DMS153 treated with DMSO at 0.1 percent for 48 hours (cell line): ENCODE results near the gene PLPPR1.

ENCODE experiments used
- DNase-seq: peaks from one replicate; lab custom pipeline; 2025; ENCODE audit not compliant: unreplicated experiment; lab: John Stamatoyannopoulos, UW

PLPPR1 gene

DNA sequence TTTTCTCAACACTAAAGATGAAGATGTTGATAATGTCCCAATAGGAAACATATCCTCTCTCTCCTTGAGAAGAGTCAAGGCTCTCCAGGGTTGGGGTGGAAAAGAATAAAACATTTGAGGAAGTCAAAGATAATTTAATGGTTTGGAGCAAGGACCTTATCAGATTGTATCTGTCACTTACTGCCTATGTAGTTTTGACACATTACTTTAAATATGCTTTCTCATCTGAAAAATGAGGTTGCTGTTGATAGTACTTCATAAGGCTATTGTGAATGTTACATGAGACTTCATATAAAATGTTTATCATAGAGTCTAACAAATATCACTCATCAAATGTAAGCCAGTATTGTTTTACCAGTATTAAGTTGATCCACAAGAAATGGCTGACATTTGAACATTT lies 307.6 kb downstream of the PLPPR1 start:
- no peak for DNase-seq

DNA sequence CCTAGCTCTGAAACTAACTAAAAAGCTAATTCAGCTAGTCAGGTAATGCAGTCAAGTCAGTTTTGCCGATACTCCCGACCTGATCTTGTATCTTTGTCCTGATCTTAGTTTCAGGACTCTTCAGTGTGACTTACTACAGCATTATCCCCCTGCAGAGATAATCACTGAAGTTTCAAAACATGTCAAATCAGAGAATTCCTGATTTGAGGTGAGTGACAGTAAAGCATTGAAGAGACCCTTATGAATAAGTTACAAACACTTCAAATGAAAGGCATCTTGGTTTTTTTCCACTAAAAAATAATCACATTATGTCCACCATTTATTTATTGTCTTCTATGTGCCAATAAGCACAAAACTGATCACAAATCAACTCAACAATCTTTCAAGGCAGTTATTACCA lies 308.7 kb downstream of the PLPPR1 start:
- no peak for DNase-seq

- DNase-seq: no peak
Measured at GRCh38 chr9:101341958-101342357, 313.4 kb downstream of the PLPPR1 start.

DNA sequence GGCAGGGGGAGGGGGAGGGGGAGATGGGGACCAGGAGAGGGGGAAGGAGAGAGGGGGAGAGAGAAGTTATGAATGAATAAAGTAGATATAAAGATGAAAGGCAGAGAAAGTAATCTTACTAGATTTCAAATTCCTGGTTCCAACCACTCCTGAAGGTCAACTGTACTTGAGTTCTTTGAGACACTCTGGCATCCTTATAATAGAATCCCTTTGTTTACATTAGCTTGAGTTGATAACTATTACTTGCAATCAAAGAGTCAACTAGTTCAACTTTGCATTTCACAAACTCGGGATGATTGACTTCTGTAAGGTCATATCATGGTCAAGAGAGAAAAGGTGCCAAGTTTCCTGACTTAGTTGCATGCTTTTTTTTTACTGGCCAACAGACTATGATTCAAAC lies 314.1 kb downstream of the PLPPR1 start:
- DNase-seq: no peak

GRCh38 chr9:101350285-101350684 lies 321.8 kb downstream of the PLPPR1 start:
- no peak for DNase-seq

GRCh38 chr9:101352892-101353463 lies 324.5 kb downstream of the PLPPR1 start:
- DNase-seq: no peak

DNA sequence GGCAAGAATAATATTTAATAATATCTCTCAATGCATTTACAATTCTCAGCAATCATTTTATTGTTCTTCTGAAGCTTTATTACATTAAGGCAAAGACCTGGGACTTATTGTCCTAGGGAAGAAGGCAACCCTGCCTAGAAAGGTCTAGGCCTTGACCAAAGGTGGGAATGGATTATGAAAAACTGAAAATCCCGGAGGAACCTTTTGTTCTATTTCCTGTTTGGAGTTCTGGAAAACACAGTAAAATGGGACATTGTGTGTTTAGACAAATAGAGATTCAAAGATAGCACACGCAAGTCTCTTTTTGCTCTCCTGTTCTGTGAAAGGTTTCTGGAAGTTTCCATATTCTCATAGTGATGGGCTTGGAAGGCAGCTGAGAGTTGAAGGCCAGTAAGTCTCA lies 325.2 kb downstream of the PLPPR1 start:
- no peak for DNase-seq

DNA sequence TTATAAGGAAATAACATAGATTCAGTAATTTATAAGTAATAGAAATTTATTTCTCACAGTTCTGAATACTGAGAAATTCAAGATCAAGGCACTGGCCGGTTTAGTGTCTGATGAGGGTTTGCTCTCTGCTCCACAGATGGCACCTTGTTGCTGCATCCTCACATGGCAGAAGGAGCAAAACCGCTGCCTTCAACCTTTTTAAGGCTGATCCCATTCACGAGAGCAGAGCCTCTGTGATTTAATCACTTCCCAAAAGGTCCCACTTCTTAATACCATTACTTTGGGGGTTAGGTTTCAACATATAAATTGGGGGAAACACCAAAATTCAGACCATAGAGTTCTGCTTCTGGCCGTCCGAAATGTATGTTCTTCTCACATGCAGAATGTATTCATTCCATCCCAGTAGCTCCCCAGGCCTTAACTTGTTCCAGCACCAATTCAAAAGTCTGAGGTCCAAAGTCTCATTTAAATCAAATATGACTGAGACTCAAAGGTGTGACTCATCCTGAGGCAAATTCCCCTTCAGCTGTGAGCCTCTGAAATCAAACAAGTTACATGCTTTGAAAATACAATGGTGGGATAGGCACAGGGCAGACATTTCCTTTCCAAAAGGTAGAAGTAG lies 325.7 kb downstream of the PLPPR1 start:
- no peak for DNase-seq

- no peak for DNase-seq
Measured at GRCh38 chr9:101354765-101355708, 326.5 kb downstream of the PLPPR1 start.

DNA sequence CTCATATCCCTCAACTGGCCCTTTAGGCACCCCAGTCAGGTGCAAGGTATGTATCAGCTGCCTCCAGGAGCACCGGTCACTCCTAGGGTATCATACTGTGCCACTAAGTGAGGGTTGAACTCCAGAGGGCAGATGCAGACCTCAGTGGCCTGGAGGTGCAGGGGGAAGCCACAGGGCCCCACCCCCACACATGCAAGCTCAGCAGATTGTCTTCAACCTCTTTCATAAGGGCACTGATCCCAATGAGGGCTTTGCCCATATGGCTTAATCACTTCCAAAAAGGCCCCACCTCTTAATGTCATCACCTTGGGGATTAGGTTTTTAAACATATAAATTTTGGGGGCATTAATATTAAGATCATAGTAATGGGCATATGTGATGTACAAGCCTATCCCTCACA lies 328.1 kb downstream of the PLPPR1 start:
- DNase-seq: no peak

DNA sequence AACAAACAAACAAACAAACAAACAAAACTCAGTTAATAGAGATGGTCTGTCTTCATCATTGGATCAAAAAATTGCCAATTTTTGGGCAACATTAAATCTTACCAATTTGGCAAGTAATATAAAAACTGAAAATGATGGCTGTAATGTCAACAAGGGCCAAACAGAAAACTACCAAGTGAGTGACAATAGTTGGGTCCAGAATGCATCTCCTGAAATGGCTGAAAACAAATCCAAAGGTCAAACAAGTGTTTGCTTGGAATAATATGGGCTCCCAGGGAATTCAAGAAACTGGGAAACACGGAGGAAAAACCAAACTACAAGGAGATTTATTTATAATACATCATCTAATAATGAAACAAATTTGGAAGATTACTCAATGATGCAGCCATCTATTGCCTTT lies 331.2 kb downstream of the PLPPR1 start:
- DNase-seq: no peak

DNA sequence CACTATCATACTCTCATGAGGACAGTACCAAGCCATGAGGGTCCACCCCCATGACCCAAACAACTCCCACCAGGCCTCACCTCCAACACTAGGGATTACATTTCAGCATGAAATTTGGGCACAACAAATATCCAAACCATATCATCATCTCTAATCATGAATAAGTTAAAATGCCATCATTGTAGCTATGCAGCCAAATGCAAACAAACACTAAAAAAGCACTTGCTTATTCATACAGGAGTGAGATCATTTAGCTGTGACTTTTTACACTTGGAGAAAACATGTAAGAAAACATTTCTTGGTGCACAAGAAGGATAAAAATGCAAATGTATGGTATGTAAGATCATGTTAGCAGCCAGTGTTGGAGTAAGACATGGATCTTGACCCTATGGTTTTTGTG lies 332.1 kb downstream of the PLPPR1 start:
- no peak for DNase-seq

DNA sequence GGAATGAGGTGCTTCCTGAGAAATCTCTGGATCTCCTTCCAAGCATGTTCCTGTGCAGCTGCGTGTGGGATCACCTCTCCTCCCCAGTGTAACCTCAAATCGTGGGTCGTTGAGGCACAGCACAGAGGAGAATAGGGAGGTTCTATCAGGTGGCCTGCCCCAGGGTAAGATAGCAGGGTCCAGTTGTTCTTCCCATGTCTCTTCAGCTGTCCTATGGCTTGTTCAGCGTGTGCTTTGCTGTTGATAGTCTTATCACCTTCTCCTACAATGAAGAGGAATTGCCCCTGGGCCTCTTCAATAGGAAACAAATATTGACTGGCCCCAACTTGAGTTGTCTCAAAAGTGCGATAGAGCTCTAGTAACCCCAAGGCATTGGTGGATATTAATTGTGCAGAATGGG lies 333.9 kb downstream of the PLPPR1 start:
- no peak for DNase-seq

GRCh38 chr9:101365181-101365580 lies 336.7 kb downstream of the PLPPR1 start:
- no peak for DNase-seq

GRCh38 chr9:101366038-101366756 lies 337.7 kb downstream of the PLPPR1 start:
- DNase-seq: no peak

GRCh38 chr9:101367323-101367722 lies 338.8 kb downstream of the PLPPR1 start:
- no peak for DNase-seq

DNA sequence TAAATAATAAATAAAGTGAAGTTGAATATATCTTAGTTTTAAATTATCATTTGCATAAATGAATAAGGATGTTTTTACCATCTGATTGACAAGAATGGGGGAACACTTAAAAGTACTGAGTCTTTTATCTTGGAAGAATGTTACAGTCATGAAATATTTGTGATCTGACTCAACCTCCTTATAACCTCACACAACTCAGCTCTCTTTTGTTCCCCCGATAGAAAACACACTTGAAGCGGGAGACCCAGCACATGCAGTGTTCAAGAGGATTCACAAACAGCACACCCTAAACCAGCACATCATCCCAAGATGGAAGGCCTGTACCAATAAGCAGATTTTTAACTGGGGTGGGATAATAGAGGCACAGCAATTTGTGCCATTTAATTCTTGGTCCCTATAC lies 340.8 kb downstream of the PLPPR1 start:
- DNase-seq: no peak

- no peak for DNase-seq
Measured at GRCh38 chr9:101369884-101370531, 341.5 kb downstream of the PLPPR1 start.

DNA sequence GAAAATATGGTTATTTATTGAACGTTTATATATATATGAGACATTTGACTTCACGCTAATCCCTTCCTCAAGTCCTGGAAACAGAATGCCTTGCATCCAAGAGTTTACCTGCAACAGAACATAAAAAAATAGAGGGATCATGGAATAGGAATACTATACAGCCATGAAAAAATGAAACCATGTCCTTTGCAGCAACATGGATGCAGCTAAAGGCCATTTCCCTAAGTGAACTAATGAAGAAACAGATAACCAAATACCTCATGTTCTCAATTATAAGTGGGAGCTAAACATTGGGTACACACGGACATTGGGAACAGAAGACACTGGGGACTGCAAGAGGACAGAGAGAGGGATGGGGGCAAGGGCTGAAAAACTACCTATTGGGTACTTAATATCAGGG lies 343.3 kb downstream of the PLPPR1 start:
- no peak for DNase-seq

GRCh38 chr9:101372327-101373118 lies 344.0 kb downstream of the PLPPR1 start:
- DNase-seq: no peak
